Ovary (tissue), 3 donors: ENCODE measurements around the gene COBL.

ENCODE experiments used
- EP300 ChIP-seq: sonication (generic); formaldehyde crosslinking; IDR thresholded peaks from one replicate; pipeline ENCODE4 v1.6.1; 2017; ENCODE audit warnings: antibody characterized with exemption
- TF ChIP-seq, protein P1 (sequence below), 3 donors: fragments of 450-650 bp in 2 of 3; fragments of 200-600 bp in 1 of 3; IDR thresholded peaks; one replicate each; pipeline versions ENCODE4 v1.5.1 to v1.8.0; 2016 to 2022; ENCODE audit warnings: antibody characterized with exemption in 3 of 3, mild to moderate bottlenecking in 1 of 3
- donor health status: DM: no; HTN: no; CAD: no.

DNA sequence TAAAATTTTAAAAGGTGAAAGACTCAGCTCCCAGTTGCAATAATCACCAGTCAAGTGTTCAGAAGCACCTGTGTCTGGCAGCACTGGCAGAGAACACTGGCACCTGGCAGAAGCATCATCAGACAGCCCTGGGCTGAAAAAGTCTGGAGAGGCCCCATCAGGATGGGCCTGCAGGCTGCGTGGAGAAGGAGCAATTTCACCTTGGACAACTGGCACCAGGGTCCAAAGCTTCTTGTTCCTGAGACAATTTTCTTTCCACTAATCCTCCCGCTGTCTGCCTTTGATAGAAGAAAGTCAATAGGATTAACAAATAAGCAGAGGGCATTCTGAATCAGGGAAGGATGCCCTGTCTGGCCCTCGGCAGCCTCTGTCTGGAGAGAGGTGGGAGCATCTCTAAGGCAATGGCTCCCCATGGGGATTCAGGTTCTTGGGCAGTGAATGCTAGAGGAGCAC, 6.5 kb downstream of the COBL start:
- TF ChIP-seq, protein P1, sequence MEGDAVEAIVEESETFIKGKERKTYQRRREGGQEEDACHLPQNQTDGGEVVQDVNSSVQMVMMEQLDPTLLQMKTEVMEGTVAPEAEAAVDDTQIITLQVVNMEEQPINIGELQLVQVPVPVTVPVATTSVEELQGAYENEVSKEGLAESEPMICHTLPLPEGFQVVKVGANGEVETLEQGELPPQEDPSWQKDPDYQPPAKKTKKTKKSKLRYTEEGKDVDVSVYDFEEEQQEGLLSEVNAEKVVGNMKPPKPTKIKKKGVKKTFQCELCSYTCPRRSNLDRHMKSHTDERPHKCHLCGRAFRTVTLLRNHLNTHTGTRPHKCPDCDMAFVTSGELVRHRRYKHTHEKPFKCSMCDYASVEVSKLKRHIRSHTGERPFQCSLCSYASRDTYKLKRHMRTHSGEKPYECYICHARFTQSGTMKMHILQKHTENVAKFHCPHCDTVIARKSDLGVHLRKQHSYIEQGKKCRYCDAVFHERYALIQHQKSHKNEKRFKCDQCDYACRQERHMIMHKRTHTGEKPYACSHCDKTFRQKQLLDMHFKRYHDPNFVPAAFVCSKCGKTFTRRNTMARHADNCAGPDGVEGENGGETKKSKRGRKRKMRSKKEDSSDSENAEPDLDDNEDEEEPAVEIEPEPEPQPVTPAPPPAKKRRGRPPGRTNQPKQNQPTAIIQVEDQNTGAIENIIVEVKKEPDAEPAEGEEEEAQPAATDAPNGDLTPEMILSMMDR (IDR thresholded peaks at IDR 0.05): no peak
- TF ChIP-seq EP300: no peak
